Measurements from ENCODE around the gene RAET1G.

DNA sequence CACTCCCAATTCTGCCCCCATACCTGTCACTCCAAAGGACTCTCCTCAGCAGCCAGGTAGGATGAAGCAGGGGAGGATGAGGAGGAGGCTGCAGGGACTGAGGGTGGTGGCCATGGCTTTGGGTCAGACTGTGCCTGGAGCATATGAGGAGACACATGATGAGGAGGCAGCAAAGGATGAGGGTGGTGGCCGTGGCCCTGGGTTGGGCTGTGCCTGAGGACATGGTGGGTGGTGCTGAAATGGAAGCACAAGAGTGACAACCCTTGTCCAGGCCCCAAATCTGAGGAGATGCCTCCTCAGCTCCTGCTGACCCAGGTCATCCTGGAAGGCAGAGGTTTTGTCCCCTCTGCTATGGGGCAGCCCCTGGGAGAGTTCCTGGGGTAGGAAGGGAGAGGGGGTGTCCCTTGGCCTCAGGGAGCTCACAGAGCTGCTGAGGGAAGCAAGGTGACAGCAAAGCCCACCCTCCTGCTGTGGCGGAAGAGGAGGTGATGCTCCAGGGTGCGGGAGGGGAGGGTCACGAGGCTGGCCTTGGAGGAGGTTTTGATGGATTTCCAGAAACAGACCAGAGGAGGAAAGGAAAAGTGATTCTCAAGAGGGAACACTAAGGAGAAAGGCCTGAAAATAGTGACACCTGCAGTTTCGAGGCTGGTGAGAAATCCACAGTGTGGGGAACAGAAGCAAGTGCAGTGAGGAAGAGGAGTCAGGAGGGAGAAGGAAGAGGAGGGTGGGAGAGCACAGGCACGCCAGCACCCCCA, 4.6 kb downstream of the RAET1G start:
- TF ChIP-seq, protein P1, sequence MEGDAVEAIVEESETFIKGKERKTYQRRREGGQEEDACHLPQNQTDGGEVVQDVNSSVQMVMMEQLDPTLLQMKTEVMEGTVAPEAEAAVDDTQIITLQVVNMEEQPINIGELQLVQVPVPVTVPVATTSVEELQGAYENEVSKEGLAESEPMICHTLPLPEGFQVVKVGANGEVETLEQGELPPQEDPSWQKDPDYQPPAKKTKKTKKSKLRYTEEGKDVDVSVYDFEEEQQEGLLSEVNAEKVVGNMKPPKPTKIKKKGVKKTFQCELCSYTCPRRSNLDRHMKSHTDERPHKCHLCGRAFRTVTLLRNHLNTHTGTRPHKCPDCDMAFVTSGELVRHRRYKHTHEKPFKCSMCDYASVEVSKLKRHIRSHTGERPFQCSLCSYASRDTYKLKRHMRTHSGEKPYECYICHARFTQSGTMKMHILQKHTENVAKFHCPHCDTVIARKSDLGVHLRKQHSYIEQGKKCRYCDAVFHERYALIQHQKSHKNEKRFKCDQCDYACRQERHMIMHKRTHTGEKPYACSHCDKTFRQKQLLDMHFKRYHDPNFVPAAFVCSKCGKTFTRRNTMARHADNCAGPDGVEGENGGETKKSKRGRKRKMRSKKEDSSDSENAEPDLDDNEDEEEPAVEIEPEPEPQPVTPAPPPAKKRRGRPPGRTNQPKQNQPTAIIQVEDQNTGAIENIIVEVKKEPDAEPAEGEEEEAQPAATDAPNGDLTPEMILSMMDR (conservative IDR thresholded peaks at IDR 0.05; ENCODE audit: low read depth, low read length) = no peak
- TF ChIP-seq EZH2 (IDR thresholded peaks at IDR 0.05; ENCODE audit: low read length, unreplicated experiment) = no peak

All from PC-3 (cell line).